ENCODE results near the gene INPP5K. TPM values are rescaled to one million over a fixed set of nuclear protein-coding genes. Genes with fewer than 3 reads are reported as not detected.
"Not testable (repeated sequence)": the region's sequence is repeated elsewhere in the genome, so short reads cannot be mapped to it uniquely, and the experiment has no call there.

The INPP5K gene
- total and polyA plus RNA-seq, 7 donors, result 25.7 to 66.5 (median 41.0) TPM

DNA sequence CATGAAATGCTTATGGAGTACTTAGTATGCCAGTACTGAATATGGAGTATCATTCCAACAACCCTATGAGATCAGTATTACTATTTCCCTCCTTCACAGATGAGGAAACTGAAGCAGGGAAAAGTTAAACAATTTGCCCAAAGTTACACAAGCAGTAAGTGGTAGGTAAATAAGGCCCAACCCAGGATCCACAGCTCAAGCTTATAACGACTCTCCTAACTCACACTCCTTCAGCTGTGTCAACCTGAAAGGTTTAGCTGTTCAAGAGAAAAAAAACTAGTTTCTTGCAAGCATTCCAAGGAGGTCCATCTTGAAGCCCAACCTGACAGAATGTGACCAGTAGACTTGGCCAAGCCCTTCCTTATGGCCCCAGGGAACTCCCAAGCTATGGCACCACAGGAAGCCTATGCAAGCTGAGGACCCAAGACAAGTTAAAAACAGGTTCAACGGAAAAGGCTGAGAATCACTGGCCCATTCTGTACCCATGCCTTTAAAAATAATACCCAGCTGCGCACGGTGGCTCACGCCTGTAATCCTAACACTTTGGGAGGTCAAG lies 66.9 kb downstream of the INPP5K start:
- intact Hi-C loops (cut with DNase I), result no loop called here
- Histone ChIP-seq H3K9me3 (no peaks in the 10 kb centered on the region), H3K27me3 (no peaks in the 10 kb centered on the region), H3K4me1 (peaks cover 0 to 60% (median 46%) of the 10 kb centered on the region in 4 donors), H3K4me3 (no peak overlapping the region), H3K36me3 (peaks cover 0 to 10% (median 0%) of the 10 kb centered on the region in 4 donors), H3K27ac (no peak overlapping the region)
- WGBS, 2 donors, result 65 to 82% methylated on average over 5 of the region's 5 CpGs
- TF ChIP-seq POLR2AphosphoS5 (IDR thresholded peaks at IDR 0.05) (no peak), CTCF (IDR thresholded peaks at IDR 0.05) (no peak), POLR2A (IDR thresholded peaks at IDR 0.05) (no peak), EP300 (IDR thresholded peaks at IDR 0.05) (no peak)
- DNase-seq, result no peak

DNA sequence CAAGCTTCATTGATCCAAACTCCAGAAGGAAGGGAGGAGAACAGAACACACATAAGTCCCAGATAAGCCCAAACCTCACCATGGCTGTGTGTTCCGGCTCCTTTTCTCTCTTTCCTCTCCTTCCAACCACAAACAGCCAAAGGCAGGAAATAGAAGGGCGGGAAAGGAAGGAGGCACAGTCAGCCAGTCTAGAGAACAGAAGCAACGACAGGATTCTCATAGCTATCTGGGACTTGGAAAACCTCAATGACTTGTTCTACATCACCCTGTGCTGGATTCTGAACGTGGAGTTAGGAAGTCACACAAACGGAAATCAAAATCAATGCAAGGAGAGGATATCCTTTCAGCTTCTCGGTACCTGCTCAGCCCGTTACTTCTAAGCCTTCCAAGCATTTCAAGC lies 69.4 kb downstream of the INPP5K start:
- intact Hi-C loops (cut with DNase I), result no loop called here
- H3K4me1 ChIP-seq, result peaks cover 0 to 36% (median 22%) of the 10 kb centered on the region in 4 donors
- no peak for DNase-seq
- H3K36me3 ChIP-seq, result peaks cover 0 to 1% (median 0%) of the 10 kb centered on the region in 4 donors
- TF ChIP-seq POLR2A (IDR thresholded peaks at IDR 0.05), result no peak
- no peak for TF ChIP-seq POLR2AphosphoS5 (IDR thresholded peaks at IDR 0.05)
- TF ChIP-seq EP300 (IDR thresholded peaks at IDR 0.05), result no peak
- TF ChIP-seq CTCF (IDR thresholded peaks at IDR 0.05), result no peak
- WGBS, 2 donors, result 58 to 69% methylated on average over 7 of the region's 7 CpGs
- peak overlapping the region in 2 of 4 donors; percentile 0 to 32 for H3K27ac ChIP-seq
- no peak overlapping the region for H3K4me3 ChIP-seq
- no peaks in the 10 kb centered on the region for H3K9me3 ChIP-seq
- H3K27me3 ChIP-seq, result no peaks in the 10 kb centered on the region

- Histone ChIP-seq H3K4me1 (peaks cover 0 to 28% (median 17%) of the 10 kb centered on the region in 4 donors), H3K27ac (no peak overlapping the region), H3K27me3 (no peaks in the 10 kb centered on the region), H3K4me3 (no peak overlapping the region), H3K36me3 (no peaks in the 10 kb centered on the region), H3K9me3 (no peaks in the 10 kb centered on the region)
- WGBS, 2 donors, result 94 to 96% methylated on average over 12 of the region's 12 CpGs
- TF ChIP-seq CTCF (IDR thresholded peaks at IDR 0.05) (no peak), POLR2A (IDR thresholded peaks at IDR 0.05) (no peak), EP300 (IDR thresholded peaks at IDR 0.05) (no peak), POLR2AphosphoS5 (IDR thresholded peaks at IDR 0.05) (no peak)
- intact Hi-C loops (cut with DNase I), result no loop called here
- DNase-seq, result no peak
These were observed 70.2 kb downstream of the INPP5K start for GRCh38 chr17:1446201-1446600.

- H3K27ac ChIP-seq; H3K36me3 ChIP-seq; H3K9me3 ChIP-seq; DNase-seq; H3K27me3 ChIP-seq; intact Hi-C loops (cut with DNase I); H3K4me3 ChIP-seq: not testable (repeated sequence)
- WGBS, 2 donors, result 94 to 95% methylated on average over 4 of the region's 4 CpGs
- peaks cover 0 to 26% (median 16%) of the 10 kb centered on the region in 4 donors for H3K4me1 ChIP-seq
These were observed 70.7 kb downstream of the INPP5K start for GRCh38 chr17:1445695-1446094.

Other genes with a start within 250 kb of the INPP5K start
- gene BHLHA9, start 246.2 kb downstream of the INPP5K start, total RNA-seq, result not detected
- not detected for gene BHLHA9, start 246.2 kb downstream of the INPP5K start, polyA plus RNA-seq
- 1 to 10 TPM in 1 of 4 donors, under 1 TPM in 1, not detected in 2; 0.16 to 4.6 TPM for gene TRARG1, start 236.9 kb downstream of the INPP5K start, total RNA-seq
- gene TRARG1, start 236.9 kb downstream of the INPP5K start, polyA plus RNA-seq, result 1 to 10 TPM in 1 of 3 donors, under 1 TPM in 2; 0.23 to 4.5 (median 0.60) TPM
- gene YWHAE, start 116.4 kb downstream of the INPP5K start, total RNA-seq, result 100 to 1,000 TPM; 353 to 507 (median 431) TPM
- 100 to 1,000 TPM; 312 to 440 (median 350) TPM for gene YWHAE, start 116.4 kb downstream of the INPP5K start, polyA plus RNA-seq
- gene CRK, start 60.4 kb downstream of the INPP5K start, total RNA-seq, result 10 to 100 TPM; 61.5 to 88.7 (median 76.1) TPM
- gene CRK, start 60.4 kb downstream of the INPP5K start, polyA plus RNA-seq, result 10 to 100 TPM; 33.6 to 68.4 (median 48.0) TPM
- 100 to 1,000 TPM; 102 to 179 (median 117) TPM for gene MYO1C, start 23.9 kb downstream of the INPP5K start, total RNA-seq
- 100 to 1,000 TPM in 1 of 3 donors, 10 to 100 TPM in 2; 72.7 to 116 (median 86.2) TPM for gene MYO1C, start 23.9 kb downstream of the INPP5K start, polyA plus RNA-seq
- gene PITPNA, start 46.2 kb upstream of the INPP5K start, total RNA-seq, result 10 to 100 TPM; 28.5 to 45.1 (median 34.4) TPM
- 10 to 100 TPM; 33.8 to 41.9 (median 37.8) TPM for gene PITPNA, start 46.2 kb upstream of the INPP5K start, polyA plus RNA-seq
- 1 to 10 TPM; 7.1 to 9.2 (median 7.9) TPM for gene SLC43A2, start 112.2 kb upstream of the INPP5K start, total RNA-seq
- 10 to 100 TPM in 1 of 3 donors, 1 to 10 TPM in 2; 2.4 to 16.5 (median 4.4) TPM for gene SLC43A2, start 112.2 kb upstream of the INPP5K start, polyA plus RNA-seq
- gene SCARF1, start 129.1 kb upstream of the INPP5K start, total RNA-seq, result 10 to 100 TPM in 1 of 4 donors, 1 to 10 TPM in 3; 4.3 to 10.2 (median 5.9) TPM
- 1 to 10 TPM; 2.1 to 7.5 (median 2.4) TPM for gene SCARF1, start 129.1 kb upstream of the INPP5K start, polyA plus RNA-seq
- gene RILP, start 133.3 kb upstream of the INPP5K start, total RNA-seq, result 10 to 100 TPM; 13.6 to 33.0 (median 19.0) TPM
- 10 to 100 TPM; 28.5 to 40.5 (median 37.8) TPM for gene RILP, start 133.3 kb upstream of the INPP5K start, polyA plus RNA-seq
- gene PRPF8, start 168.3 kb upstream of the INPP5K start, total RNA-seq, result 100 to 1,000 TPM; 115 to 155 (median 125) TPM
- 10 to 100 TPM; 25.9 to 92.8 (median 34.2) TPM for gene PRPF8, start 168.3 kb upstream of the INPP5K start, polyA plus RNA-seq
- gene TLCD2, start 193.8 kb upstream of the INPP5K start, total RNA-seq, result 1 to 10 TPM; 2.6 to 5.4 (median 4.1) TPM
- 10 to 100 TPM in 1 of 3 donors, 1 to 10 TPM in 2; 7.2 to 23.2 (median 9.2) TPM for gene TLCD2, start 193.8 kb upstream of the INPP5K start, polyA plus RNA-seq
- gene WDR81, start 208.1 kb upstream of the INPP5K start, total RNA-seq, result 10 to 100 TPM; 21.8 to 49.3 (median 28.2) TPM
- gene WDR81, start 208.1 kb upstream of the INPP5K start, polyA plus RNA-seq, result 10 to 100 TPM in 1 of 3 donors, 1 to 10 TPM in 2; 6.6 to 29.3 (median 7.4) TPM
- 1 to 10 TPM; 2.9 to 7.2 (median 4.1) TPM for gene SERPINF2, start 226.3 kb upstream of the INPP5K start, total RNA-seq
- 10 to 100 TPM in 1 of 3 donors, 1 to 10 TPM in 1, under 1 TPM in 1; 0.69 to 12.9 (median 1.2) TPM for gene SERPINF2, start 226.3 kb upstream of the INPP5K start, polyA plus RNA-seq
- 100 to 1,000 TPM; 275 to 539 (median 352) TPM for gene SERPINF1, start 245.4 kb upstream of the INPP5K start, total RNA-seq
- gene SERPINF1, start 245.4 kb upstream of the INPP5K start, polyA plus RNA-seq, result 100 to 1,000 TPM in 2 of 3 donors, 10 to 100 TPM in 1; 77.7 to 124 (median 112) TPM